Activated T-helper 2 cell treated with anti-CD3 and anti-CD28 coated beads, Interferon-gamma antibody, Interleukin-2, Interleukin-4, amounts not matched to agents 10 μg/mL and 5 μg/mL and 100 μg/mL, durations not matched to agents 14 hours and 24 hours and 36 hours (primary cell): ENCODE data around the gene SHBG. TPM values are rescaled to one million over a fixed set of nuclear protein-coding genes. Genes with fewer than 3 reads are reported as not detected.
"Not testable (repeated sequence)": the region's sequence is repeated elsewhere in the genome, so short reads cannot be mapped to it uniquely, and the experiment has no call there.

Experiments
- DNase-seq: peaks from one replicate; pipeline ENCODE4 v3.0.0; 2021; ENCODE audit warnings: low spot score
- H3K27ac Mint-ChIP-seq: one replicate; pipeline ENCODE4 v1.8.0; 2021; ENCODE audit warnings: mixed read lengths
- H3K27me3 Mint-ChIP-seq: one replicate; pipeline ENCODE4 v1.8.0; 2021; ENCODE audit warnings: low read depth, mixed read lengths
- H3K36me3 Mint-ChIP-seq: one replicate; pipeline ENCODE4 v1.8.0; 2021; ENCODE audit warnings: low read depth, mixed read lengths
- H3K4me1 Mint-ChIP-seq: one replicate; pipeline ENCODE4 v1.8.0; 2021; ENCODE audit warnings: low read depth, mixed read lengths
- H3K4me3 Mint-ChIP-seq: one replicate; pipeline ENCODE4 v1.8.0; 2021; ENCODE audit warnings: low read depth, mild to moderate bottlenecking, moderate library complexity, mixed read lengths
- H3K9me3 Mint-ChIP-seq: one replicate; pipeline ENCODE4 v1.8.0; 2021; ENCODE audit warnings: mixed read lengths
- intact Hi-C: fragments of 100-400 bp; cut with micrococcal nuclease; formaldehyde crosslinking; loops from one replicate; pipeline ENCODE4 v1.15.1; 2023
- total RNA-seq: library from RNA; stranded (reverse); gene quantifications from 2 replicates; pipeline ENCODE4 v1.2.3, GENCODE V29; 2022

The SHBG gene
- total RNA-seq, 1 donor from 2014 or later: not detected

GRCh38 chr17:7618608-7619007, 11.3 kb upstream of the SHBG start:
- Mint-ChIP-seq H3K4me3 (no peak overlapping the region), H3K4me1 (peaks cover 4% of the 10 kb centered on the region), H3K27ac (no peak overlapping the region), H3K27me3 (no peaks in the 10 kb centered on the region), H3K9me3 (no peaks in the 10 kb centered on the region), H3K36me3 (peaks cover 2% of the 10 kb centered on the region)
- no peak for DNase-seq
- intact Hi-C loops: no loop called here

DNA sequence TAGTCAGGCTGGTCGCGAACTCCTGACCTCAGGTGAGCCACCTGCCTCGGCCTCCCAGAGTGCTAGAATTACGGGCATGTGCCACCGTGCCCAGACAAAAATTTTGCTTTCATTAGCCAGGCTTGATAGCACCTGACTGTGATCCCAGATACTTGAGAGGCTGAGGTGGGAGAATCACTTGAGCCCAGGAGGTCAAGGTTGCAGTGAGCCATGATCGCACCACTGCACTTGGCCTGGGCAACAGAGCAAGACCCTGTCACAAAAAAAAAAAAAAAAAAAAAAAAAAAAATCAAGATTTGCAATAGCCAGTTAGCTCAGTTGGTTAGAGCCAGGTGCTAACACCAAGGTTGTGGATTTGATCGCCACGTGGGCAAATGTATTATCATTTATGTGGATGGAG, 9.1 kb upstream of the SHBG start:
- Mint-ChIP-seq H3K9me3 (no peaks in the 10 kb centered on the region), H3K27ac (no peak overlapping the region), H3K4me1 (peaks cover 2% of the 10 kb centered on the region), H3K36me3 (no peaks in the 10 kb centered on the region), H3K27me3 (no peaks in the 10 kb centered on the region), H3K4me3 (no peak overlapping the region)
- intact Hi-C loops: no loop called here
- DNase-seq: no peak

GRCh38 chr17:7623661-7624060, 6.3 kb upstream of the SHBG start:
- Mint-ChIP-seq H3K27ac (no peak overlapping the region), H3K9me3 (no peaks in the 10 kb centered on the region), H3K27me3 (no peaks in the 10 kb centered on the region), H3K36me3 (peaks cover 6% of the 10 kb centered on the region), H3K4me3 (no peak overlapping the region), H3K4me1 (peaks cover 12% of the 10 kb centered on the region)
- no peak for DNase-seq
- intact Hi-C loops: no loop called here

DNA sequence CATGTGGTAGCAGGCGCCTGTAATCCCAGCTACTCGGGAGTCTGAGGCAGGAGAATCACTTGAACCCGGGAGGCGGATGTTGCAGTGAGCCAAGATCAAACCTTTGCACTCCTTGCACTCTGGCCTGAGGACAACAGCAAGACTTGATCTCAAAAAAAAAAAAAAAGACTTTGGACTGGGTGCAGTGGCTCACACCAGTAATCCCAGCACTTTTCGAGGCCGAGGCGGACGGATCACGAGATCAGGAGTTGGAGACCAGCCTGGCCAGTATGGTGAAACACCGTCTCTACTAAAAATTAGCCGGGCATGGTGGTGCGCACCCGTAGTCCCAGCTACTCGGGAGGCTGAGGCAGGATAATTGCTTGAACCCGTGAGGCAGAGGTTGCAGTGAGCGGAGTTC, 4.2 kb upstream of the SHBG start:
- not testable (repeated sequence) for H3K9me3 Mint-ChIP-seq, H3K4me3 Mint-ChIP-seq, H3K27ac Mint-ChIP-seq, H3K27me3 Mint-ChIP-seq, H3K36me3 Mint-ChIP-seq, DNase-seq
- intact Hi-C loops: loop anchor here (2.0 kb wide), 1 partner anchor 25 kb away; the partner anchor contains the start of gene ATP1B2
- peaks cover 15% of the 10 kb centered on the region for H3K4me1 Mint-ChIP-seq

DNA sequence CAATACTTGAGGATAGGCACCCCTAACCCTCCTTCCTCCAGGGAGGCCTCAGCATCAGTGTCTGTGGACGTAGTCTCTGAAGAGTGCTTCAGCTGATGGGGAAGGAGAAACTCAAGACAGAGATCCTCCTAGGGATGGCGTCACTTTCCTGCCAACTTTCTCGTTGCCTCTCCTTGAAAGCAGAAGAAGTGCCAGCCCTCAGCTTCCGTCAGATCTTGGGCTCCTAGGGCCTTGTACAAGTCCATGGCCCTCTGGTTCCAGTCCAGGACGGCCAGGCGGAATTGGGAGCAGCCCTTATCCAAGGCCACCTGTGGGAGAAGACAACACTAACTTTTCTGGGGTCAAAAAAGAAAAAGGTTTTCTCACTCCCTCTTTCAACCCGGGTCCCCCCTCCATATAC, 3.6 kb upstream of the SHBG start:
- H3K27me3 Mint-ChIP-seq: no peaks in the 10 kb centered on the region
- intact Hi-C loops: loop anchor here (2.0 kb wide), 1 partner anchor 24 kb away; the partner anchor contains the start of gene ATP1B2
- H3K27ac Mint-ChIP-seq: no peak overlapping the region
- no peaks in the 10 kb centered on the region for H3K9me3 Mint-ChIP-seq
- no peak for DNase-seq
- H3K4me3 Mint-ChIP-seq: peak overlapping the region; percentile 87
- peaks cover 6% of the 10 kb centered on the region for H3K36me3 Mint-ChIP-seq
- H3K4me1 Mint-ChIP-seq: peaks cover 15% of the 10 kb centered on the region

DNA sequence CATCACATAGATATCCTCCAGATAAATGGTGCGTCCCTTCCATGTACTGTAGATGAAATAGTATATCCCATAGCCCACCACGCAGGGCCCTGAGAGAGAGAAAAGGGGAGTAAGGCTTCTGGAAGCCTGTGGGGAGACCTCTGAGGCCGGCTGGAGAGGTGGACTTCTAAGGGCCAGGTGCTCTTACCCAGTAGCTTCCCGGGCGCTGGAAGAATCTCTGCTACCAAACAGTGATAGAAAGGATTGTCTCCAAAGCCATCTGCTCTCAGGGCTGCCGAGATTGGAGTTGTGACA, 3.0 kb upstream of the SHBG start:
- DNase-seq: no peak
- Mint-ChIP-seq H3K27ac (no peak overlapping the region), H3K9me3 (no peaks in the 10 kb centered on the region), H3K4me3 (peak overlapping the region; percentile 87), H3K4me1 (peaks cover 15% of the 10 kb centered on the region), H3K27me3 (no peaks in the 10 kb centered on the region), H3K36me3 (peaks cover 6% of the 10 kb centered on the region)
- intact Hi-C loops: loop anchor here (2.0 kb wide), 1 partner anchor 24 kb away; the partner anchor contains the start of gene ATP1B2

DNA sequence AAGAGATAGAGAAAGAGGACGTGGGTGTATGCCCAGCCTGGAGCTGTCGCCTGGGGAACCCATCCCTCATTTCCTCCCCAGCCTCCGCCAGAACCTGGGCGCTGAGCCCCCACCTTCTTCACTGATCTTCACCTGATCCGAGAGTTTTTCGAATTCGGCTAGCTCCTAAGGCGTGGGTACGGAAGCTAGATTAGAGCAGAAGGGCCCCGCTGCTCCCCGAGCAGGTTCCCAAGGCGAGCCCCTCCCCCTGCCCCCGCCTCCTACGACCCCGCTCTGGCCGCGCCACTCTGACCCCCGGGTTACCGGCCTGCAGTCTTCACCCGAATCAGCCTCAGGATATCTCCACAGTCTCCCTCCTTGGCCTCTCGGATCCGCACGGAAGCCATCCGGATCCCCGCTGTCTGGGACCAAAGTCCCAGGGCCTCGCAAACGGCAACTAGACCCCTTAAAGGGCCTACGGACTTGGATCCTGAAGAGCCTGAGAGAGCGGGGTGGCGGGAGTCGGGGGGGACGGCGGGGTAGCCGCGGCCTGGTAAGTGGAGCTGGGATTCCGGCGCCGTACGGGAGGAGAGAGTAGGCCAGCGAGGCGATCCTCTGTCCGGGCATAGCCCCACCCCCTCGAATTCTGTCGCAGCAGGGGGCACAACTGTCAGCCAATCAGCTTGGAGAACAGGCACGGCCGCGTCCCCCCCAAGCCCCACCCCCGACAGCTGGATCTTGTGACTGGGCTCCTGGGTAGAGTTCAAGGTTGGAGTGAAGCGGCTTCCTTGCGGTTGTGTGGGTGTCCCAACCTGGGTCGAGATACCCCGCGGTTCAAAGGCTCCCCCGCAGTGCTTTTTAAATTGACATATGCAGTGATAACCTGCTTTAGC, 2.4 kb upstream of the SHBG start, which contains the start of gene SAT2:
Gene SAT2, minus strand, starts transcription at position 572 of the 872 bp plus-strand sequence. Its CDS starts 186 bp downstream, at position 386.
- Mint-ChIP-seq H3K27me3 (no peaks in the 10 kb centered on the region), H3K4me1 (peaks cover 17% of the 10 kb centered on the region), H3K4me3 (peak within 1 kb of the TSS; percentile 87), H3K27ac (peak within 1 kb of the TSS; percentile 70), H3K9me3 (no peaks in the 10 kb centered on the region), H3K36me3 (peaks cover 6% of the 10 kb centered on the region)
- DNase-seq: peak; percentile 76
- intact Hi-C loops: loop anchor here (2.0 kb wide), 1 partner anchor 23 kb away; the partner anchor contains the start of gene ATP1B2

- H3K27me3 Mint-ChIP-seq: no peaks in the 10 kb centered on the region
- no peak overlapping the region for H3K4me3 Mint-ChIP-seq
- DNase-seq: no peak
- no peaks in the 10 kb centered on the region for H3K9me3 Mint-ChIP-seq
- H3K36me3 Mint-ChIP-seq: no peaks in the 10 kb centered on the region
- peaks cover 12% of the 10 kb centered on the region for H3K4me1 Mint-ChIP-seq
- intact Hi-C loops: loop anchor here (1.0 kb wide), 1 partner anchor 57 kb away; the partner anchor contains the start of gene WRAP53
- no peak overlapping the region for H3K27ac Mint-ChIP-seq
Observed at GRCh38 chr17:7631398-7632380, 1.8 kb downstream of the SHBG start.

- DNase-seq: peak; percentile 25
- intact Hi-C loops: loop anchor here (1.0 kb wide), 1 partner anchor 56 kb away; the partner anchor contains the start of gene WRAP53
- Mint-ChIP-seq H3K9me3 (no peaks in the 10 kb centered on the region), H3K36me3 (no peaks in the 10 kb centered on the region), H3K27ac (no peak overlapping the region), H3K4me3 (no peak overlapping the region), H3K27me3 (no peaks in the 10 kb centered on the region), H3K4me1 (peaks cover 7% of the 10 kb centered on the region)
Observed at GRCh38 chr17:7632492-7632894, 2.6 kb downstream of the SHBG start.

- H3K27me3 Mint-ChIP-seq: no peaks in the 10 kb centered on the region
- intact Hi-C loops: no loop called here
- no peaks in the 10 kb centered on the region for H3K9me3 Mint-ChIP-seq
- H3K36me3 Mint-ChIP-seq: no peaks in the 10 kb centered on the region
- no peak overlapping the region for H3K4me3 Mint-ChIP-seq
- no peak overlapping the region for H3K27ac Mint-ChIP-seq
- DNase-seq: no peak
- peaks cover 5% of the 10 kb centered on the region for H3K4me1 Mint-ChIP-seq
Observed at GRCh38 chr17:7633093-7633492, 3.2 kb downstream of the SHBG start.

- no peaks in the 10 kb centered on the region for H3K9me3 Mint-ChIP-seq
- intact Hi-C loops: no loop called here
Observed at GRCh38 chr17:7634384-7634783, 4.4 kb downstream of the SHBG start.

GRCh38 chr17:7636163-7636562, 6.2 kb downstream of the SHBG start:
- no peak for DNase-seq
- Mint-ChIP-seq H3K4me3 (no peak overlapping the region), H3K4me1 (peaks cover 2% of the 10 kb centered on the region), H3K36me3 (no peaks in the 10 kb centered on the region), H3K27me3 (peaks cover 5% of the 10 kb centered on the region), H3K9me3 (no peaks in the 10 kb centered on the region), H3K27ac (no peak overlapping the region)
- intact Hi-C loops: no loop called here

More at GRCh38 chr17:7634384-7634783, 4.4 kb downstream of the SHBG start:
- Mint-ChIP-seq H3K27ac (no peak overlapping the region), H3K36me3 (no peaks in the 10 kb centered on the region), H3K27me3 (peaks cover 4% of the 10 kb centered on the region), H3K4me1 (peaks cover 5% of the 10 kb centered on the region), H3K4me3 (no peak overlapping the region)
- no peak for DNase-seq
